ENCODE results near the gene MEIS1. TPM values are rescaled to one million over a fixed set of nuclear protein-coding genes. Genes with fewer than 3 reads are reported as not detected.

The MEIS1 gene
- total RNA-seq, 1 experiment from 2014 or later = 3.9 TPM

DNA sequence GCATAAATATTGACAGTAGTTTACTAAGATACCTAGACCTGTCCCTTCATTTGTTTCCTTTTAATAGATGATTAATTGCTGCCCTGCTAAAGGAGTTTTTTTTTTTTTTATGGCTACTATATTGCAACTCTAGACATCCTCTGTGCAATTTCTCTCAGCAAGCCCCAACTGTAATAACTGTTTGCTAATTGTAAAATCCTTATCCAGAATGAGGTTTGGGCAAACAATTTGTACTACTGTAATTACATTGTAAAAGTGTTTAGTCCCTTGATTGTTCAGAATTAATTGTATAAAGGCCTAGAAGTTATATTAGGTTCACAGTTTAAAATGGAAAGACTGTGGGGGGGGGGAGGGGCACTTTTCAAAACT, 3.7 kb upstream of the MEIS1 start:
- no peak for DNase-seq (ENCODE audit: extremely low read depth, low read depth)

GRCh38 chr2:66431846-66432587, 2.9 kb upstream of the MEIS1 start:
- DNase-seq (ENCODE audit: extremely low read depth, low read depth) = no peak

- DNase-seq (ENCODE audit: extremely low read depth, low read depth) = peak; percentile 92
Observed at GRCh38 chr2:66432801-66433694, 1.9 kb upstream of the MEIS1 start.

DNA sequence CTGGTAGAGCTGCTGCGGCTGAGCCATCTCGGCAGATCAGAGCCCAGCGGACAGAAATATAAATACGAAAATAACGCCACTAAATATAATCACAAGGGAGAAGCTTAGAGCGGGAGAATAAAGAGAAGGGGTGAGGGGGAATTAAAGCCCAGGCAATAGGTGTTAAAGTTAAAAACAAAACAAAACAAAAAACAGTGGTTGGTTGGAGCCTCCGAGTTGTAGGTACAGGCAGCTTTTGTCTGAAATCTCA, 1.3 kb upstream of the MEIS1 start:
- no peak for DNase-seq (ENCODE audit: extremely low read depth, low read depth)

- peak; percentile 43 for DNase-seq (ENCODE audit: extremely low read depth, low read depth)
Observed at GRCh38 chr2:66433945-66434678, 813 bp upstream of the MEIS1 start.

DNA sequence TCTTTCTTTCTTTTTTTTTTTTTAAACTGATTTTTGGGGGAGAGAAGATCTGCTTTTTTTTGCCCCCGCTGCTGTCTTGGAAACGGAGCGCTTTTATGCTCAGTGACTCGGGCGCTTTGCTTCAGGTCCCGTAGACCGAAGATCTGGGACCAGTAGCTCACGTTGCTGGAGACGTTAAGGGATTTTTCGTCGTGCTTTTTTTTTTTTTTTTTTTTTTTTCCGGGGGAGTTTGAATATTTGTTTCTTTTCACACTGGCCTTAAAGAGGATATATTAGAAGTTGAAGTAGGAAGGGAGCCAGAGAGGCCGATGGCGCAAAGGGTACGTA, 587 bp downstream of the MEIS1 start:
- DNase-seq (ENCODE audit: extremely low read depth, low read depth) = no peak

- no peak for DNase-seq (ENCODE audit: extremely low read depth, low read depth)
Observed at GRCh38 chr2:66435963-66436362, 1.0 kb downstream of the MEIS1 start.

DNA sequence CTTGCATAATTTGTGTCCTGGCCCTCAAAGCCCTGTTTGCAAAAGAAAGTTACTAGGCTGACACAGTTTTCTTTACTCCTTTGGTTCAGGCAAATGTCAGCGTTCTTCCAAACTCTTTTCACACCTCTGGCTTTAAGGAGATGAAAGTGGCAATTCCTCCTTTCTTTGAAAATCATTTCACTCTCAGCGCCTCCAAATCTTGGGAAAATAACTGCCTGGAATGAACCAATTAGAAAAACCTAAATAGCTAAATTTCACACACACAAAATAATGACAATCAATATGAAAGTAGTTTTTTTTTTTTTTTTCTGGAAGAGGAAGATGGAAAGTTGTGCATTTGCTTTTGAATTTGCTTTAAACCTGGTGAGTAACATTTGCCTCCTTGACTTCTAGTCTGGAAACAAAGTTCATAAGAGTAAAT, 1.7 kb downstream of the MEIS1 start:
- no peak for DNase-seq (ENCODE audit: extremely low read depth, low read depth)

GRCh38 chr2:66437109-66437690, 2.3 kb downstream of the MEIS1 start:
- DNase-seq (ENCODE audit: extremely low read depth, low read depth) = no peak

DNA sequence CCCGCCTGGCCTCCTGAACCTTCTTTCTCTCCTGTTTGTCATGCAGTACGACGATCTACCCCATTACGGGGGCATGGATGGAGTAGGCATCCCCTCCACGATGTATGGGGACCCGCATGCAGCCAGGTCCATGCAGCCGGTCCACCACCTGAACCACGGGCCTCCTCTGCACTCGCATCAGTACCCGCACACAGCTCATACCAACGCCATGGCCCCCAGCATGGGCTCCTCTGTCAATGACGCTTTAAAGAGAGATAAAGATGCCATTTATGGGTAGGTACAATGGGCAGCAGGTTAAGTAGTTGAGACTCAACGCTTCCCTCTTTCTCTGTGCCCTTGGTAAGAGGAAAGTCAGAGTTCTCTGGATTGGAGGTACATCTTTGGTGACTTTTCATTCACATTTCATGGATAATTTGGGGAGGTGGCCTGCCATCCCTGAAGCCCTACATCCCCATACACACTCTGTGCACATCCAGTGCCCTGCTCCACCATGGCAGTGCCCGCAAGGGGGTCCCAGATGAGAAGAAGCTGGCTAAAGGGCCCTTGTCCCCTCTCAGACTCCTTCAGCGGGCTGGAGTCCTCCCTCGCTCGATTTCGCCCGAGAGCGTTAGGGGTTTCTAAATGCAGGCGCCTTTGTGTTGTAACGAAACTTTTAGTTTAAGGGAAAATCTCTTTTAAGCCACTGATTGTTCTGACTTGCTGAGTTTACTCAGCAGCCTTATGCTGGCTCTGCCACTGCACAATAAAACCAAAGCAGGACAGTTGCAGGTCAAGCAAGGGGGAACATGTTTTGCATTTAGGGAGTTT, 3.0 kb downstream of the MEIS1 start:
- no peak for DNase-seq (ENCODE audit: extremely low read depth, low read depth)

- DNase-seq (ENCODE audit: extremely low read depth, low read depth) = no peak
Observed at GRCh38 chr2:66438498-66438833, 3.5 kb downstream of the MEIS1 start.

GRCh38 chr2:66438891-66439811, 4.2 kb downstream of the MEIS1 start:
- no peak for DNase-seq (ENCODE audit: extremely low read depth, low read depth)

DNA sequence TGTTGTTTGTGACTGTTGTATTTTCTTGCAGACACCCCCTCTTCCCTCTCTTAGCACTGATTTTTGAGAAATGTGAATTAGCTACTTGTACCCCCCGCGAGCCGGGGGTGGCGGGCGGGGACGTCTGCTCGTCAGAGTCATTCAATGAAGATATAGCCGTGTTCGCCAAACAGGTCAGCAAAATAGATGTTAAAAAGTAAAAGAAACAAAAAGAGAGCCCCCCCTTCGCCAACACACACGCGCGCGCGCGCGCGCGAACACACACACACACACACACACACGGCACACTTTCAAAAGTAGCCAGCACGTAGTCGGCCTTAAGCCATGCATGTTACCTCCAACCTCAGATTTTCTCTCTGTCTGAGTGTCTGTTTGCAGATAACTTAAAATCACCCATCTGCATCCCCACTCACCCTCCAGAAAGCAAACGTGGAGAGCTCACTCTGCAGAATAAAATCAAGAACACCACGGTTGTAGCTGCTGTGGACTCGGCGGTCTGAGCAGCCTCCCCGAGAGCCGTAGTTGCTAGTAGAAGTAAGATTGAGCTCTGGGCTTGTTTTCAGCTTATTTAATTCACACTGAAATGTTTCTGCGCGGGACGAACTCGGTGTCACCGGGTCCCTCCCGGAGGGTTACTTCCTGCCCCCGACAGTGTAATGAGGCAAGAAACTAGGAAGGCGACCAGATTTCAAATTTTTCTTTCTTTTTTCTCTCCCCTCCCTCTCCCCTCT, 5.1 kb downstream of the MEIS1 start:
- no peak for DNase-seq (ENCODE audit: extremely low read depth, low read depth)

- DNase-seq (ENCODE audit: extremely low read depth, low read depth) = no peak
Observed at GRCh38 chr2:66440708-66441497, 6.0 kb downstream of the MEIS1 start.

GRCh38 chr2:66441581-66442320, 6.8 kb downstream of the MEIS1 start:
- no peak for DNase-seq (ENCODE audit: extremely low read depth, low read depth)

DNA sequence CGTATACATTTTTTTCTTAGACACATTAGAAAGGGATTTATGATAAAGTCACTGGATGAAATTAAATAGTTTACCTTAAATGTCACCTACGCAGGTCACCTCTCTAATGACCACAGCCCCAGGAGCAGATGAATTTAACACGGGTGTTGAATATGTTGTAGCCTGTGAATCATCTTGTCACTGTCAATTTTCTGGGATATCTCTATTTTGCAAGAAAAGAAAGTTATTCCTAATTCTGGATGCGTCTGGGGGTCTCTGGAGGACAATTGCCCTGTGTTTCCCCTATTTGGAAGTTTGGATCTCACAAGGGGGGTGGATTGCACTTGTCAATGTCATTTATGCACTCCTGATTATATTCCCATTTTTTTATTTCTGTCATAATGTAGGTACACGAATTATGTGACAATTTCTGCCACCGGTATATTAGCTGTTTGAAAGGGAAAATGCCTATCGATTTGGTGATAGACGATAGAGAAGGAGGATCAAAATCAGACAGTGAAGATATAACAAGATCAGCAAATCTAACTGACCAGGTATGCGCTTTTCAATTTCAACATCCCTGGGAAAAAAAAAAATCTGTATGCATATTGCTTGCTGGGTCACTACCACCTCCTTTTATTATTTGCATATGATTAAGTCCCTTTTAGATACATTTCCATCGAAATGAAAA, 7.7 kb downstream of the MEIS1 start:
- DNase-seq (ENCODE audit: extremely low read depth, low read depth) = no peak
